ENCODE data around the gene GZMM.

Gene GZMM

DNA sequence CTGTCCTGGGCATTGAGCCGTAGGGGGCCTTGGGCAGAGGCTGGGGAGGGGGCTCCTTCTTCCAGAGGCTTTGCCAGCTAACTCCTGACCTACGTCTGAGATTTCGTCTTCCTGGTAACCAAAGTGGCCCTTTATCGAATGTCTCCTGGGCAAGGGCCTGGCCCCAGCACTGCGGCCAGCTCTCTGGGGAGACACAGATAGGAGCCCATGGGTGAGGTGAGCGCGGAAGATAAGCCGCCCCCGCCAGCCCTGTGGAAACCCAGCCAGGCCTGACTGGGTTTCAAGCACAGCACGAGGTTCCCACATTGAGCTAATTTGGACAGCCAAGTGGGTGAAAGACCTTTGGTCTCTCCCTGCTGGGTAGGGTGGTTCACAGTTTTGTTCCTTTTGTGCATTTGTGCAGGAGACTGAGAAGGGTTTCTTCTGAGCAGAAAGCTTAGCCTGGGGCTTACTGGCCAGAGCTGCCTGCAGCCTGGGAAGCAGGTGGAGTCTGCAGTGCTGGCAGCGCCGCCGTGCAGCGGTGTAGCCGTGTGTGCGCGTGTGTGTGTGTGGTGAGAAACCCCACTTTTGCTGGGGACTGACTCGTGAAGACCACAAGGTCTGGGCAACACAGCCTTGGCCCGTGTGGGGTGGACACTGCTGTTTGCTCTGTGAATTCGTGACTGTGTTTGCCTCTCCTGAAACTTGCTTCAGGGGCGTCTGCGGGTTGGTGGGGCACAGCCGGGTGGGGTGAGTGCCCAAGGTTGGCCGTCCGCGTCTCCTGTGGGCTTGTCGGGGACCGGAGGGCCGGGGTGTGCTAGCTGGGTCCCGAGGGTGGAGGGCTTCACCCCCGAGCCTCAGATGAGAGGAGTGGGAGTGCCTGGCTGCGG is 31.0 kb downstream of the GZMM start:
- TF ChIP-seq, protein P1, sequence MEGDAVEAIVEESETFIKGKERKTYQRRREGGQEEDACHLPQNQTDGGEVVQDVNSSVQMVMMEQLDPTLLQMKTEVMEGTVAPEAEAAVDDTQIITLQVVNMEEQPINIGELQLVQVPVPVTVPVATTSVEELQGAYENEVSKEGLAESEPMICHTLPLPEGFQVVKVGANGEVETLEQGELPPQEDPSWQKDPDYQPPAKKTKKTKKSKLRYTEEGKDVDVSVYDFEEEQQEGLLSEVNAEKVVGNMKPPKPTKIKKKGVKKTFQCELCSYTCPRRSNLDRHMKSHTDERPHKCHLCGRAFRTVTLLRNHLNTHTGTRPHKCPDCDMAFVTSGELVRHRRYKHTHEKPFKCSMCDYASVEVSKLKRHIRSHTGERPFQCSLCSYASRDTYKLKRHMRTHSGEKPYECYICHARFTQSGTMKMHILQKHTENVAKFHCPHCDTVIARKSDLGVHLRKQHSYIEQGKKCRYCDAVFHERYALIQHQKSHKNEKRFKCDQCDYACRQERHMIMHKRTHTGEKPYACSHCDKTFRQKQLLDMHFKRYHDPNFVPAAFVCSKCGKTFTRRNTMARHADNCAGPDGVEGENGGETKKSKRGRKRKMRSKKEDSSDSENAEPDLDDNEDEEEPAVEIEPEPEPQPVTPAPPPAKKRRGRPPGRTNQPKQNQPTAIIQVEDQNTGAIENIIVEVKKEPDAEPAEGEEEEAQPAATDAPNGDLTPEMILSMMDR (conservative IDR thresholded peaks at IDR 0.05; ENCODE audit: control insufficient read depth, insufficient read depth, low read depth, low read length): no peak
- H3K4me3 ChIP-seq (ENCODE audit: control insufficient read depth, low read depth, low read length): peak overlapping the region; percentile 36
- DNase-seq (ENCODE audit: low read depth): peak; percentile 72

DNA sequence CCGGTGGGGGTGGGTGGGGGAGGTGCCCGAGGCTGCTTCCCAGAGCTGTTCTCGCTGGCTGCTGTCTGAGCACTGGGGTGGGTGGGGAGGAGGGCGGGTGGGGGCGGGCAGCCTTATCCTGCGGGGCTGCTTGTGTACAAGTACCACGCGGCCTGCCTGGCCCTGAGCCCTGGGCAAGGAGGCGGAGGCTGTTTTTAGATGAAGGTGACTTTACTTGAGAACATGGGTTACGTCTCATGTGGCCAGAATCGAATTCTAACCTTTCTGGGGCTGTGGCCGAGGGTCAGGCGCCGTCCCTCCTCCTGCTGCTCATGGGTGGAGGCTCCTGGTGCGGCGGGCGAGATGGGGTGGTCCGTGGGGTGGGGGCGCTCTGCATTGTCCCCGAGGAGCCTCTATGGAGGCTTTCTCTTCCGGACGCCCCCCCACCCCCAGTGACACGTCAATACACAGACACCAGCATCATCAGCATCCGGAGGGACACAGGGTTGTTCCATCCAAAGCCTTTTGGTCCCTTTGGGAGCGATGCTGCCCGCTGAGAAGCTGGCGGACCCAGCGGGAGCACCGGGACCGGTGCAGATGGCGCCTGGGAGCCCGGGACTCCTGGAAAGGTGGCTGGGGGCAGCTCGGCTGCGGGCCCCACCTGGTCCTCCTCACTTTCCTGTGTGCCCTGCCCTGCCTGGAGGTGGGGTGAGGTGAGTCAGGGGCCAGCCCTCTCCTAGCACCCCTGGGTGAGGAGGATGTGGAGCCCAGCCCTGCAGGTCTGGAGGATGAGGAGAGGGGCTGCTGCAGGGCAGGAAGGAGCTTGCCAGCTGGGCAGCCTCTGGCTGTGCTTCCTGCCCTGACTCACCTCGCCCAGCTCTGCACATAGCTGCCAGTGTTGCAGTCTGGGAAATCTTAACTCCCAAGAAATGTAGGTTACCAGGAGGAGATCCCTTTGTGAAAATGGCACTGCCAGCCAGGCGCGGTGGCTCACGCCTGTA is 32.0 kb downstream of the GZMM start:
- TF ChIP-seq, protein P1 (conservative IDR thresholded peaks at IDR 0.05; ENCODE audit: control insufficient read depth, insufficient read depth, low read depth, low read length): no peak
- DNase-seq (ENCODE audit: low read depth): peak; percentile 46
- peak overlapping the region; percentile 36 for H3K4me3 ChIP-seq (ENCODE audit: control insufficient read depth, low read depth, low read length)

DNA sequence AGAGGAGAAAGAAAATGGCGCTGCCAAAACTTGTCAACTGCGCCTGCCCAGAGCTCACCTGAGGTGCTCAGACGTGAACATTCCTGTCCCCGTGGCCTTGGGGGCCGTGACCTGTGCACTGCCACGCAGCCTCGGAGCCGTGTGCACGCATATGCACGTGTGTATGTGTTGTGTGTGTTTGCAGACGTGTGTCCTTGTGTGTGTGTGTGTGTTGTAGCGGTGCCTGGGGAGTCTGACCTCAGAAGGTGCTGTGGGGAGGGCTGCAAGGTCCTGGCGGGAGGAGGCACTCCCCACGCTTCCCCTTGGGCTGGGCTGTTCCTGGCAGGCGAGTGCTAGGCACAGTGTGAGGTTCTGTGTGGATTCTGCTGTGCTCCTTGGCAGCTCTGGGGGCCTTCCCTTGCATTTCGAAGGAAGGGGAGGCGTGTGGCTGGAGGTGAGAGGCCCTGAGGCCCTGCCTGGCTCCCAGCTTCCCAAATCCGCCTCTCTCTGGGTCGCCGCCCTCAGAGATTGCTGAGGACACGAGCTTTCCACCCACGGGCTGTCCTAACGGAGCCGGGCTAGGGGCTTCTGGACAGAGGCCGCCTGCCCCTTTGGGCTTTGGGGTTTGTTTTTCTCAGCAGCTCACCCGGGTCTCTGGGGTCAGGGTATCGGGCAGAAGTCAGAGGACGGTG is 33.0 kb downstream of the GZMM start:
- H3K4me3 ChIP-seq (ENCODE audit: control insufficient read depth, low read depth, low read length): no peak overlapping the region
- DNase-seq (ENCODE audit: low read depth): no peak
- TF ChIP-seq, protein P1 (conservative IDR thresholded peaks at IDR 0.05; ENCODE audit: control insufficient read depth, insufficient read depth, low read depth, low read length): no peak

GRCh38 chr19:577439-578392 is 33.9 kb downstream of the GZMM start:
- DNase-seq (ENCODE audit: low read depth): no peak
- H3K4me3 ChIP-seq (ENCODE audit: control insufficient read depth, low read depth, low read length): no peak overlapping the region
- TF ChIP-seq, protein P1 (conservative IDR thresholded peaks at IDR 0.05; ENCODE audit: control insufficient read depth, insufficient read depth, low read depth, low read length): no peak

DNA sequence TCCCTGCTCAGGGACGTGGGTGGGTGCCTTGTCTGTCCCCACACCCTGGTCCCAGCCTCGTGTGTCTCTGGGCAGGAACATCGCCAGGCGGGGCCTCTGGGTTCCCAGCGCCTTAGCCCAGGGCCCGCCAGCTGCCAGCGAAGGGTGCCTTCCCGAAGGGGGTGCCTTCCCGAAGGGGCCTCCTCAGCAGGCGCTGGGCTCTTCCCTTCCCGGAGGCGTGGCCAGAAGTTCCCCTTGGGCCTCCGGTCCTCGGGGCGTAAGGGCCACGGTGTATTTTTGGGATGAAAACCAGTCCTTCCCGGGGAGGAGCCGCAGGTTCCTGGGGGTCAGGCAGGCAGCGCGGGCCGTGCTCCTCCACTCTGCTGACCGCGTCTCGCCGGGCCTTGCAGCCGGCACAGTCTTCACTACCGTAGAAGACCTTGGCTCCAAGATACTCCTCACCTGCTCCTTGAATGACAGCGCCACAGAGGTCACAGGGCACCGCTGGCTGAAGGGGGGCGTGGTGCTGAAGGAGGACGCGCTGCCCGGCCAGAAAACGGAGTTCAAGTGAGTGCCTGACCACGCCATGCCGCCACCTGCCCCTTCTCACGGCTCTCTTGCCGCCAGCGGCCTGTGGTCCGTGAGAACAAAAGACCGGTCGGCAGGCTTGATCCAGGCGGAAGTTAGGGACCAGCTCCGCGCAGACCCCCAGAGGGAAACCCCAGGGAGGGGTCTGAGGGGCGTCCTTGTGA is 35.4 kb downstream of the GZMM start:
- H3K4me3 ChIP-seq (ENCODE audit: control insufficient read depth, low read depth, low read length): no peak overlapping the region
- no peak for DNase-seq (ENCODE audit: low read depth)
- TF ChIP-seq, protein P1 (conservative IDR thresholded peaks at IDR 0.05; ENCODE audit: control insufficient read depth, insufficient read depth, low read depth, low read length): no peak

All from fibroblast of mammary gland (primary cell).